Neuronal stem cell (in vitro differentiated cells): ENCODE data around the gene SEMA3F.

ENCODE experiments used
- DNase-seq: peaks from one replicate; pipeline ENCODE4 v3.0.0-alpha.2; 2013; ENCODE audit warnings: low spot score
- H2AFZ ChIP-seq: one replicate; pipeline ENCODE4 v1.6.1; 2013; ENCODE audit warnings: mild to moderate bottlenecking, low read length, inconsistent platforms
- H2AK5ac ChIP-seq: 2 replicates; pipeline ENCODE4 v1.6.1; 2013; ENCODE audit warnings: low read depth, mild to moderate bottlenecking, inconsistent platforms, low read length, moderate library complexity, mixed read lengths
- H2BK120ac ChIP-seq: 2 replicates; pipeline ENCODE4 v1.6.1; 2013; ENCODE audit warnings: low read depth, mild to moderate bottlenecking, inconsistent platforms, low read length, moderate library complexity, mixed read lengths
- H2BK12ac ChIP-seq: one replicate; pipeline ENCODE4 v1.6.1; 2013; ENCODE audit warnings: low read length, inconsistent platforms
- H2BK15ac ChIP-seq: 2 replicates; pipeline ENCODE4 v1.6.1; 2013; ENCODE audit warnings: mild to moderate bottlenecking, low read length, inconsistent platforms, mixed read lengths
- H2BK5ac ChIP-seq: one replicate; pipeline ENCODE4 v1.6.1; 2013; ENCODE audit warnings: inconsistent platforms, mild to moderate bottlenecking, low read length, moderate library complexity
- H3K14ac ChIP-seq: one replicate; pipeline ENCODE4 v1.6.1; 2013; ENCODE audit warnings: low read length, inconsistent platforms
- H3K18ac ChIP-seq: 2 replicates; pipeline ENCODE4 v1.6.1; 2013; ENCODE audit warnings: low read length, inconsistent platforms
- H3K23ac ChIP-seq: 2 replicates; pipeline ENCODE4 v1.6.1; 2013; ENCODE audit warnings: low read depth, mild to moderate bottlenecking, mixed read lengths, low read length, inconsistent platforms; ENCODE audit not compliant: poor library complexity
- H3K27ac ChIP-seq: replicated peaks from 3 replicates; pipeline ENCODE4 v1.5.1; 2013; ENCODE audit warnings: low read length, inconsistent platforms
- H3K27me3 ChIP-seq, 3 experiments: 2 replicates each; pipeline ENCODE4 v1.6.1; 2013; ENCODE audit warnings: low read length in 3 of 3, mild to moderate bottlenecking in 2 of 3, inconsistent platforms in 1 of 3, low read depth in 1 of 3, mixed read lengths in 1 of 3, moderate library complexity in 1 of 3; ENCODE audit not compliant: control insufficient read depth in 3 of 3, insufficient read depth in 3 of 3
- H3K36me3 ChIP-seq, 2 donors: replicated peaks in 1 of 2; 2 replicates each; pipeline ENCODE4 v1.6.1; 2013; ENCODE audit warnings: low read length in 2 of 2; ENCODE audit not compliant: control insufficient read depth in 2 of 2, insufficient read depth in 2 of 2
- H3K4ac ChIP-seq: 2 replicates; pipeline ENCODE4 v1.6.1; 2013; ENCODE audit warnings: inconsistent platforms, mild to moderate bottlenecking, low read length, moderate library complexity
- H3K4me1 ChIP-seq, 2 donors: 1 replicate in 1 of 2; 2 replicates in 1 of 2; pipeline ENCODE4 v1.6.1; 2013; ENCODE audit warnings: low read length in 2 of 2, low read depth in 1 of 2; ENCODE audit not compliant: control insufficient read depth in 2 of 2, insufficient read depth in 1 of 2
- H3K4me2 ChIP-seq: one replicate; pipeline ENCODE4 v1.6.1; 2013; ENCODE audit warnings: mild to moderate bottlenecking, low read length, inconsistent platforms; ENCODE audit not compliant: insufficient read depth, poor library complexity, severe bottlenecking
- H3K4me3 ChIP-seq, 2 donors: 2 replicates each; pipeline ENCODE4 v1.5.1; 2013; ENCODE audit warnings: low read length in 2 of 2, mild to moderate bottlenecking in 2 of 2, inconsistent platforms in 1 of 2, moderate library complexity in 1 of 2
- H3K79me1 ChIP-seq: one replicate; pipeline ENCODE4 v1.6.1; 2013; ENCODE audit warnings: low read depth, mild to moderate bottlenecking, inconsistent platforms, low read length, moderate library complexity
- H3K9ac ChIP-seq: one replicate; pipeline ENCODE4 v1.6.1; 2013; ENCODE audit warnings: mild to moderate bottlenecking, low read depth, low read length, inconsistent platforms; ENCODE audit not compliant: poor library complexity
- H3K9me3 ChIP-seq, 2 donors: replicated peaks in 1 of 2; 2 replicates each; pipeline versions ENCODE3 to v1.6.1; 2013; ENCODE audit warnings: low read length in 2 of 2, mild to moderate bottlenecking in 2 of 2, inconsistent platforms in 1 of 2, low read depth in 1 of 2, mixed read lengths in 1 of 2, moderate library complexity in 1 of 2; ENCODE audit not compliant: control insufficient read depth in 2 of 2, insufficient read depth in 1 of 2
- H4K8ac ChIP-seq: one replicate; pipeline ENCODE4 v1.6.1; 2013; ENCODE audit warnings: low read depth, mild to moderate bottlenecking, inconsistent platforms, low read length, moderate library complexity
- H4K91ac ChIP-seq: one replicate; pipeline ENCODE4 v1.6.1; 2013; ENCODE audit warnings: low read length, low read depth, mild to moderate bottlenecking, inconsistent platforms; ENCODE audit not compliant: poor library complexity
- WGBS, 2 donors: extraction: QIAGEN DNeasy Blood & Tissue Kit; methylation state at CpG; one replicate each; pipeline ENCODE4 v1.1.7; 2013; ENCODE audit warnings: missing lambda C conversion rate in 2 of 2, mixed read lengths in 1 of 2; ENCODE audit not compliant: insufficient read length in 2 of 2, insufficient replicate concordance in 1 of 2; ENCODE audit errors: extremely low coverage in 2 of 2; 5-methylcytosine and 5-hydroxymethylcytosine counted together

Gene SEMA3F

DNA sequence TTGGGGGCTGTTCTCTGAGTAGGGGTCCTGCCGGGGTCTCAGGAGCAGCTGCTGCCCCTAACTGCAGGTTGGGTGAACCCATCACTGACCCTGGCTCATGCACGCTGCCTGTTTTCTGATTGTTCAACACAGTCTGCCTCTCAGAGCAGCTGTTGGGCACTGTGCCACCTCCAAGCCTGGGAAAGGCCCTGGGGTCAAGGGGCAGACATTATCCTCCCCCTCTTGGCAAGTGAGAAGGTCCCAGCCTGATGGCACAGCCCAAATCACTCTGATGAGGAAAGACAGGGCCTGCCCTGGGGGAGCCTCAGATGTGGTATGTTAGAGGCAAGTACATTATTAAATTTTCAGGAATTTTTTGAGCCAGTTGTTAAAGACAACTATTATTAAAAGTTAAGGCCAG, 22.2 kb downstream of the SEMA3F start:
- H3K9me3 ChIP-seq: peaks cover 0 to 2% of the 10 kb centered on the region in 2 donors
- no peak overlapping the region for H2BK12ac ChIP-seq
- H2BK15ac ChIP-seq: no peak overlapping the region
- H3K14ac ChIP-seq: no peak overlapping the region
- H4K8ac ChIP-seq: no peak overlapping the region
- DNase-seq: no peak
- H3K4ac ChIP-seq: no peak overlapping the region
- no CpG with 5 or more reads among the region's 2 CpGs for WGBS, 2 donors
- H3K36me3 ChIP-seq: peaks cover 0 to 42% of the 10 kb centered on the region in 2 donors
- no peaks in the 10 kb centered on the region for H3K27me3 ChIP-seq
- no peak overlapping the region for H3K4me2 ChIP-seq
- peaks cover 0 to under 1% of the 10 kb centered on the region in 2 donors for H3K4me1 ChIP-seq
- H4K91ac ChIP-seq: no peak overlapping the region
- no peak overlapping the region for H3K27ac ChIP-seq
- no peak overlapping the region for H3K18ac ChIP-seq
- H2BK5ac ChIP-seq: no peak overlapping the region
- no peak overlapping the region for H3K23ac ChIP-seq
- no peak overlapping the region for H2AK5ac ChIP-seq
- no peak overlapping the region for H2AFZ ChIP-seq
- H2BK120ac ChIP-seq: no peak overlapping the region
- H3K4me3 ChIP-seq: no peak overlapping the region
- H3K9ac ChIP-seq: no peak overlapping the region
- peaks cover 17% of the 10 kb centered on the region for H3K79me1 ChIP-seq

GRCh38 chr3:50179710-50180109, 24.6 kb downstream of the SEMA3F start:
- no CpG with 5 or more reads among the region's 2 CpGs for WGBS, 2 donors
- H2AFZ ChIP-seq: no peak overlapping the region
- H3K27ac ChIP-seq: no peak overlapping the region
- no peak overlapping the region for H3K23ac ChIP-seq
- no peak overlapping the region for H2BK5ac ChIP-seq
- no peak overlapping the region for H4K91ac ChIP-seq
- no peak for DNase-seq
- no peak overlapping the region for H3K4ac ChIP-seq
- H2AK5ac ChIP-seq: no peak overlapping the region
- H3K79me1 ChIP-seq: peaks cover 7% of the 10 kb centered on the region
- H3K36me3 ChIP-seq: peaks cover 0 to 49% of the 10 kb centered on the region in 2 donors
- no peak overlapping the region for H3K9ac ChIP-seq
- H3K18ac ChIP-seq: no peak overlapping the region
- peaks cover 0 to 5% of the 10 kb centered on the region in 2 donors for H3K4me1 ChIP-seq
- no peak overlapping the region for H2BK15ac ChIP-seq
- no peak overlapping the region for H4K8ac ChIP-seq
- H2BK120ac ChIP-seq: no peak overlapping the region
- no peak overlapping the region for H2BK12ac ChIP-seq
- H3K9me3 ChIP-seq: peaks cover 0 to 2% of the 10 kb centered on the region in 2 donors
- H3K4me3 ChIP-seq: no peak overlapping the region
- H3K27me3 ChIP-seq: no peaks in the 10 kb centered on the region
- no peak overlapping the region for H3K14ac ChIP-seq
- no peak overlapping the region for H3K4me2 ChIP-seq

DNA sequence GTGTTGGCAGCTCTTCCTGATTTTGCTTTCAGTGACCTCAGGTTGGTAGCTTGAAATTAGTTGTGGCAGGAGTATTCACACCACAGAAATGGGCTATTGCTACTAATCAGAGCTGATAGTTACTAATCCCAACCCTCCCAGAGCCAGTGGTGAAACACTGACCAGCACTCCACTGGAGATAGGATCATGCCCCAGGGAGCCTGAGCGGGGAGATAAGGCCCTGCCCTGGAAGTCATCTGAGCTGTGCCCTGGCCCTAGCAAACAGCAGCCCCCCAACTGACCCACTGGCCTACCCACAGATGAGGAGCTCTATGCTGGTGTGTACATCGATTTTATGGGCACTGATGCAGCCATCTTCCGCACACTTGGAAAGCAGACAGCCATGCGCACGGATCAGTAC, 26.9 kb downstream of the SEMA3F start:
- H2BK12ac ChIP-seq: no peak overlapping the region
- no peak overlapping the region for H3K27ac ChIP-seq
- H3K23ac ChIP-seq: no peak overlapping the region
- no peak overlapping the region for H3K14ac ChIP-seq
- H3K9me3 ChIP-seq: no peaks in the 10 kb centered on the region
- H2BK5ac ChIP-seq: peak overlapping the region; percentile 84
- H3K18ac ChIP-seq: no peak overlapping the region
- no peak overlapping the region for H2AFZ ChIP-seq
- no peak overlapping the region for H2BK120ac ChIP-seq
- no peak overlapping the region for H4K8ac ChIP-seq
- no CpG with 5 or more reads among the region's 5 CpGs for WGBS, 2 donors
- H2AK5ac ChIP-seq: no peak overlapping the region
- no peaks in the 10 kb centered on the region for H3K27me3 ChIP-seq
- peak overlapping the region; percentile 47 for H3K9ac ChIP-seq
- H3K36me3 ChIP-seq: peaks cover 0 to 50% of the 10 kb centered on the region in 2 donors
- DNase-seq: no peak
- peaks cover 3% of the 10 kb centered on the region for H3K79me1 ChIP-seq
- H2BK15ac ChIP-seq: no peak overlapping the region
- no peak overlapping the region for H3K4me3 ChIP-seq
- H4K91ac ChIP-seq: no peak overlapping the region
- no peak overlapping the region for H3K4me2 ChIP-seq
- H3K4ac ChIP-seq: no peak overlapping the region
- peaks cover 0 to 5% of the 10 kb centered on the region in 2 donors for H3K4me1 ChIP-seq

DNA sequence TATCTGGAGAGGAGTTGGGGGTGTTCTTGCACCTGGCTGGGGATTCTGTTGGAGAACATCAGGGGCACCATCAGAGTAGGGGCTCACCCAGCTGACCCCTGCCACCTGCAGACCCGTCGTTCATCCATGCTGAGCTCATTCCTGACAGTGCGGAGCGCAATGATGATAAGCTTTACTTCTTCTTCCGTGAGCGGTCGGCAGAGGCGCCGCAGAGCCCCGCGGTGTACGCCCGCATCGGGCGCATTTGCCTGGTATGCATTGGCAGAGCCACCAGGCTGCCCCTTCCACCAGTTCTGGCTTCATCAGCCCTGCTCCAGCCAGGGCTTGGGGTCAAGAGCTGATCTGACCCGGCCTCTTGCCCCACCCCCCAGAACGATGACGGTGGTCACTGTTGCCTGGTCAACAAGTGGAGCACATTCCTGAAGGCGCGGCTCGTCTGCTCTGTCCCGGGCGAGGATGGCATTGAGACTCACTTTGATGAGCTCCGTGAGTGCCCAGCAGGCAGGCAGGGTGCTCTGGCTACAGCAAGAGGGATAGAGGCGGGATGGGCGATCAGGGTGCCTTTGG, 27.5 kb downstream of the SEMA3F start:
- Histone ChIP-seq H3K4me1 (peaks cover 0 to 5% of the 10 kb centered on the region in 2 donors), H3K27me3 (no peaks in the 10 kb centered on the region), H3K14ac (peak overlapping the region; percentile 17), H3K4ac (no peak overlapping the region), H4K8ac (no peak overlapping the region), H3K79me1 (peaks cover 2% of the 10 kb centered on the region), H2BK12ac (no peak overlapping the region), H3K9me3 (no peaks in the 10 kb centered on the region), H2BK120ac (peak overlapping the region; percentile 66), H3K27ac (no peak overlapping the region), H2AFZ (no peak overlapping the region), H2BK5ac (peak overlapping the region; percentile 84), H2AK5ac (no peak overlapping the region), H3K36me3 (peaks cover 0 to 48% of the 10 kb centered on the region in 2 donors), H3K18ac (peak overlapping the region; percentile 3), H3K4me3 (no peak overlapping the region), H2BK15ac (no peak overlapping the region), H4K91ac (no peak overlapping the region), H3K4me2 (no peak overlapping the region), H3K23ac (peak overlapping the region; percentile 17), H3K9ac (peak overlapping the region; percentile 25)
- no peak for DNase-seq
- WGBS, 2 donors: no CpG with 5 or more reads among the region's 26 CpGs
